NOMO-1 (cell line): Measurements from ENCODE around the gene TMEM247.
A peak's percentile ranks its signal among the peaks of the same experiment; 100 is the strongest.
"Not testable (repeated sequence)": the region's sequence is repeated elsewhere in the genome, so short reads cannot be mapped to it uniquely, and the experiment has no call there.

ENCODE experiments used
- DNase-seq, 2 experiments: peaks; one replicate each; lab custom pipeline; 2025; ENCODE audit not compliant: unreplicated experiment in 2 of 2; lab: John Stamatoyannopoulos, UW

The TMEM247 gene

DNA sequence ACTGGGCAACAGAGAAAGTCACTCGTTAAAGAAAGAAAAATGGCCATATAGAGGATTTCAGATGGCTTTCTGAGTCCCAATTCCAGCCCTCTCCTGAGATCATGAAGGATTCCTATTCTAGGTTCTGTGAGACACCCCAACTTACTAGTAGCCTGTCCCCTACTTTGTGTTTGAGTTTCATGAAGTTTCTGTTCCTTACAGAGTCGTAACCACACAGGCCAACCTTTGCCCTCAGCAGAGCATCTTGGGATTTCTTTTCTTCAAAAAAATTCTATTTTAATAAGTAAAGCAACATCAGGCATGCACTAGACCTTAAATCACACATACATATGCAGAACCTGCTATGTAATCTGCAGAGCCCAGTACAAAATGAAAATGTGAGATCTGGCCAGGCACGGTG, 30.4 kb downstream of the TMEM247 start:
- DNase-seq, result peak in 1 of 2 experiments; percentile 51

DNA sequence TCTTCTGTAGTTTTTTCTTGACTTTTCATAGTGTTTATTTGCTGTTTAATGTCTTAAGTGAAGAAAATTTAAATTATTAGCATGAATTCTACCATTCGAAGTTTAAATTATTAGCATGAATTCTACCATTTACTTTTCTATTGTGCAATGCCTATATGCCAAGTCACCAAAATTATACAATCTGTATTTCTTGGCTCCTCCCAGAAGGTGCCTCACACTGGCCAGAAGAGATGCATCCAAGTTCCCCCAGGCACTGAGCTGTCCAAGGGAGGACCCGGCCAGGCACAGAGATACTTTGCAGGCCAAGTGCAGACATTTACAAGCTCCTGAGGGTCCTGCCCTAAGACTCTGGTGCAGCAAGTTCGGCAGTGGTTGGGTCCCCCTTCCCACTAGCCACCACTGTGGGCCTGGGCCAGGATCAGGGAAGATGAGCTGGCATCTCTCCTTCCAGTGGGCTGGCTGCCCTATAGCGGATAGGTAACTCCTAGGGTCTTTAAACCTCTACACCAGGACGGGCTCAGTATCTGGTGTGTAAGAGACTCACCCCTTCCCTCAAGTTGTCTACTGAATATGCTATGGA, 31.3 kb downstream of the TMEM247 start:
- DNase-seq, result peak; percentile 13 to 20

DNA sequence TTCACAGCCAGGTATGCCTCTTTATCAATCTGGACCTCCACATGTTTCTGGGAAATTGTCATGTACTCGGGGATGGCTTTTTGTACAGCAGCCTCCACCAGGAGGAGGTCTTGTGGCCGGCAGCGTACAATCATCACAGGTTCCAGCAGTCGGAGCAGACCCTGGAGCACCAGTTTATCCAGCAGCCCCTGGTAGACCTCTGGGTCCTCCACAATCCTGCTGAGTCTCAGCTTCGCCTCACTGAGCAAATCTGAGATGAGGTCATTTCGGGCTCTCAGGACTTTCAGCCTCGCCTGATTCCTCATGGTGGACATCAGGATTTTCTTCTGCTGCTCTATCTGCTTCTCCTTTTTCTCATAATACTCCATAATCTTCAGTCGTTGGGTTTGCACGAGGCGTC, 32.8 kb downstream of the TMEM247 start:
- no peak for DNase-seq

DNA sequence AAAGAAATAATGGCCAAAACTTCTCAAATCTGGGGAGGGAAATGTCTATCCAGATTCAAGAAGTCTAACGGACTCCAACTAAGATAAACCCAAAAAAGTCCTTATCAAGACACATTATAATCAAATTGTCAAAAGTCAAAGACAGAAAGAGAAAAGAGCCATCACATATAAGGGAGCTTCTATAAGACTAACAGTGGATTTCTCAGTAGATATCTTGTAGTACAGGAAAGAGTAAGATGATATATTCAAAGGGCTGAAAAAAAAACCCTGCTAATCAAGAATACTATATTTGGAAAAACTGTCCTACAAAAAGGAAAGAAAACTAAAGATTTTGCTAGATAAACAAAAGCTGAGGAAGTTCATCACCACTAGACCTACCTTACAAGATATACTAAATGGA, 35.4 kb downstream of the TMEM247 start:
- no peak for DNase-seq

DNA sequence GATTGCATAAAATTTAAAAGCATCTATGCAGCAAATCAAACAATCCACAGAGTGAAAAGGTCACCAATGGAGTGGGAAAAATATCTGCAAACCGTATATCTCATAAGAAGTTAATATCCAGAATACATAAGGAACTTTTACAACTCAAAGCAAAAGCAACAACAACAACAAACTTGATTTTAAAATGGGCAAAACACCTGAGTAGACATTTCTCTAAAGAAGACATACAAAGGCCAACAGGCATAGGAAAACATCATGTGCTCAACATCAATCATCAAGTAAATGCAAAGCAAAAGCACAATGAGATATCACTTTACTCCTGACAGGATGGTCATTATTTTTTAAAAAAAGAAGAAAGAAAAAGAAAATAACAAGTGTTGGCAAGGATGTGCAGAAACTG, 38.1 kb downstream of the TMEM247 start:
- no peak for DNase-seq

DNA sequence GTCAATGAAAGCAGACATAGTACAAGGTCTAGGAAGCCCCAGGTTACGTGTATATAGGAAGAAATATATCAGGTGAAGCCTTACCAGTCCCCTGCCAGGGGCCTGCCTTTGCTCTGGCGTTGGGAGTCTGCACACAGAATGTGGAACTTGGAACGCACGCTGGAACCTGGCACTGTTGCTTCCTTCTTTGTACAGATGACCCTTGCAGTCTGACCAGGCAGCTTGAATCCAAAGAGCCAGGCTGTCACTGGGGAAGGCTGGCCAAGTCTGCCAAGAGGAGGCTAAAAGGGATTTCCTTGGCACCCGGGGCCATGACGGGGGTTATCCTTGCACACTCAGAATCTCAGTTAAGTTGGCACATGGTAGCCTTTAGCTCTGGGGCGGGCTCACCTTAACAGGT, 39.5 kb downstream of the TMEM247 start:
- DNase-seq, result no peak

DNA sequence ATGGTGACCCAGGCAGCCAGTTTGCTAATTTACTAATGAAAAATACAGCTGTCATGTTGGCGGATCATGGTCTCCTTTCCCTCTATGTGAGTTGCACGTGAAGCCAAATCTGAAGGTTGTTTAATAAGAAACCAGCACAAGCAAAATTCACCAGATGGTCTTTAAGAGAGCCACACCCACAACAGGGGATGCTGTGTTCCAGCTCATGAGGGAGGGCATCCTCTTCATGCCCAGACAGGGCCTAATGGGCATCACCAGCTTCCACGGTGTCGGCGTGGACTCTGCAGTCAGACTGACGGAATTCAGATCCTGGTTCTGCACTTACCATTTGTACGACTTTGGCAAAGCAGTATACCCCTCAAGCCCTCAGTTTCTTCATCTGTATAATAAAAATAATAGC, 39.9 kb downstream of the TMEM247 start:
- no peak for DNase-seq

DNA sequence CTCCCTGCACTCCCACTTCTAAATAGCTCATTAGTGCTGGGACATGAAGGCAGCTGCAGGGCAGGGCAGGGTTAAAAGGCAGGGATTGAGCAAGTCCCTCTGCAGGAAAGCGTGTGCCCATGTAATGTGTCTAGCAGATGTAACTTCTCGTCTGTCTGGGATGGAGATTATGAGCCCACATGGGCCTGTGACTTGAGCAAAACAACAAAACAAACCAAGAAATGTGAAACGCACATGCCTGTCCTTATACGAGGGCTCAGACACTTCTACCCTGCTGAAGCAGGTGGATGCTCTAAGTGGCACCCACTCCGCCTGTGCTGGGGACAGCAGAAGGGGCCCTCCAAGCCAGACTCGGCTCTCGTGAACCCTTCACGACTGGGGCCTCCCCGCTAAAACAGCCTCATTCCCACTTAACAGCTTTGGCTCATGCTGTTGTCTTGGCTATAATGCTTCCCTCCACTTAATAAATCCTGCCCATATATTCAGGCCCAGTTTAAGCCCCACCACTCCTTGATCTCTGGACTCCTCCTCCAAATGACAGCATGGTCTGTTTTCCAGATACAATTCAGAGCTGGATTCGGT, 40.9 kb downstream of the TMEM247 start:
- no peak for DNase-seq

DNA sequence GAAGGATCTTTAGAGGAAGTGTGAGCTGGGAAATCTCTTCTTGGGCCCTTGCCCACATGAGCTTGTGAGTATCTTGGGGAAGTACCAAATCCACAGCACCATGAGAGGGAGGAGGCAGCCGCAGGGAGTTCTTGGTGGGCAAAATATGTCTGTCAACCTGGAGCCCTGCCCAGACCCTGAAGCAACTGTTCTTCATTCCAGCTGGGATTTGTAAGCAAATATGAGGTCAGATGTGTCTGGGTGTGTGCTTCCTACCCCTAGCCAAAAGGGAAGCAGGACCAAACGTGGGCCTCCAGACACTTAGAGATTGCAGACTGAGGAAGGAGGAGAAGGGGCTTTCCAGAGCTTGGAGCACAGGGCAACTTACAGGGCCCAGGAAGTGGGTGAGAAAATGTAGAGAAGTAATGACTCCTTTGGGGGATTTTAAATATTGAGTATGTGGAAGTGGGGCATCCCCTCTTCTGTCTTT, 41.9 kb downstream of the TMEM247 start:
- no peak for DNase-seq

DNA sequence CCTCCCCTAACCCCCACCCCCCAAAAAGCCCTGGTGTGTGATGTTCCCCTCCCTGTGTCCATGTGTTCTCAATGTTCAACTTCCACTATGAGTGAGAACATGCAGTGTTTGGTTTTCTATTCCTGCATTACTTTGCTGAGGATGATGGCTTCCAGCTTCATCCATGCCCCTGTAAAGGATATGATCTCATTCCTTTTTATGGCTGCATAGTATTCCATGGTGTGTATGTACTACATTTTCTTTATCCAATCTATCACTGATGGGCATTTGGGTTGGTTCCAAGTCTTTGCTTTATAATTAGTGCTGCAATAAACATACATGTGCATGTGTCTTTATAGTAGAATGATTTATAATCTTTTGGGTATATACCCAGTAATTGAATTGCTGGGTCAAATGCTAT, 43.0 kb downstream of the TMEM247 start:
- DNase-seq, result not testable (repeated sequence)

DNA sequence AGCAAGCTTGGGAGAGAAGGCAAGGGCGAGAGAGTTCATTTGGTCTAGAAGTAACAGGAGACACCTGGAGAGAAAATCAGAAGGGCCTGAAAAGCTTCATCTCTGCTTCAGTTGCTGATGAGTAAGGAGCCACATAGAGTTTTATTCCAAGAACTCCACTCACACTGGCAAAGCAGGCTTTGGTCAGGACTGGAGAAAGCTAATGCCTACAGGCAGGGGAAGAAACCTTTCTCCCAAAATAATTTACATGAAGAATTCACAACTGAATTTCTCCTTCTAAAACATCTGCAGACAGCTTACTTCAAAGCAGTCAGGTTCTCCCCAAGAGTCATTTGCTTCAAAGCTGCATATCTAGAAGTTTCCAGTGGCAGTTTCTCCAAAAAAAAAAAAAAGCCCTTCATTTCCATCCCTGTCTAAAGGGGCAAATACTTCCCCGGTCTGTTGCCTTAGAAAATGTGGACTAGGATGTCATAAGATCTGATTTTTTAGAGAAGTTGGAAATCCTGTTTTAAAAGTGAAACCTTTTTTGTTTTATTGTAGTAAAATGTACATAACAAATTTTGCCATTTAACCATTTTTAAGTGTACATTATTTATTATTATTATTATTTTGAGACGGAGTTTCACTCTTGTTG, 46.3 kb downstream of the TMEM247 start:
- no peak for DNase-seq

DNA sequence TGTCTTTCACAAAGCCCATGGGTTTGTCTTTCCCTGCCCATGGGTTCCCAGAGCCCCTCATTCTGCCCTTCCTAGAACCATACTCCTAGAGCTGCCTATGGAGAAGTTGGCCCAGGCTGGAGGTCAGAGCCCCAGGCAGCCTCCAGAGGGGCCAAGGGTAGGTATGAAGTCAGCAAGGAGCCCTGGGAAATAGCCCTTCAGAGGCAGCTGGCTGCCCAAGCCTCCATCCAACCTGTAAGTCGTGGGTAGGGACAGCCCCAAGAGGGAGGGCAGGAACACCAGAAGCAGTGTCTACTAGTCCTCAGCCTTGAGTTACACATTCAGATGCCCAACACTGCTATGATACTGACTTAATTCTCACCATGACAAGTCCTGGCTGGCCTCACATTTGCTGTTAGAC, 49.5 kb downstream of the TMEM247 start:
- DNase-seq, result no peak

DNA sequence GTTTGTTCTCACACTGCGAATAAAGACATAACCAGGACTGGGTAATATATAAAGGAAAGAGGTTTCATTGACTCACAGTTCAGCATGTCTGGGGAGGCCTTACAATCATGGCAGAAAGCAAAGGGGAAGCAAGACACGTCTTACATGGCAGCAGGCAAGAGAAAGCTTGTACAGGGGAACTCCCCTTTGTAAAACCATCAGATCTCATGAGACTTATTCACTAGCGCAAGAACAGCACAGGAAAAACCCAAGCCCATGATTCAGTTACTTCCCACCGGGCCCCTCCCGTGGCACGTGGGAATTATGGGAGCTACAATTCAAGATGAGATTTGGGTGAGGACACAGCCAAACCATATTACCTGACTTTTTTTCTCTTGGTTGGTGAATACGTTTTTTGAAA, 51.3 kb downstream of the TMEM247 start:
- DNase-seq, result no peak

DNA sequence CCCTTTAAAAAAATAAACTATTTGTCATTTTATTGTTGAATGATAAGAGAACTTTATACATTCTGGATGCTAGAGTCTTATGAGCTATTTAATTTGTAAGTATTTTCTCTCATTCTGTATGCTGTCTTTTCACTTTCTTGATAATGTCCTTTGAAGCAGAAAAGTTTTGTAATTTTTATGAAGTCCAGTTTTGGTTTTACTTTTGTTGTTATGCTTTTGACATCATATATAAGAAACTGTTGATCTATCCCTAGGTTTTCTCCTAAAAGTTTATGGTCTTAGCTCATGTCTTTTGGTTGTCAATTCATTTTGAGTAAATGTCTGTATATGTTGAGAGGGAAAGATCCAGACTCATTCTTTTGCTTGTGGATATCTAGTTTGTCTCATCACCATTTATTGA, 52.5 kb downstream of the TMEM247 start:
- DNase-seq, result no peak
